Pancreas (tissue), 10 donors: Measurements from ENCODE around the gene FHIT. TPM values are rescaled to one million over a fixed set of nuclear protein-coding genes. Genes with fewer than 3 reads are reported as not detected.

Source experiments
- ATAC-seq, 4 donors: fragments of 200-7000 bp; cut with Tn5 transposase; one replicate each; pipeline versions ENCODE4 v1.8.0 to v1.9.1; 2020; ENCODE audit warnings: mild to moderate bottlenecking in 4 of 4, moderate library complexity in 4 of 4
- DNase-seq, 6 donors: peaks; one replicate each; pipeline ENCODE4 v3.0.0-alpha.2; 2020
- FAIRE-seq: peaks from 2 replicates; lab custom pipeline; 2012; peaks lifted over from hg19 to GRCh38; lab: Jason Lieb, UNC
- H3K27ac ChIP-seq, 4 donors: fragments of 200-600 bp; sonication (generic); 1 replicate in 3 of 4; 2 replicates in 1 of 4; pipeline versions ENCODE4 v1.5.0 to v1.8.0; 2020
- H3K27me3 ChIP-seq, 4 donors: fragments of 200-600 bp; one replicate each; pipeline ENCODE4 v1.8.0; 2021
- H3K36me3 ChIP-seq, 3 donors: fragments of 200-600 bp; sonication (generic) in 1 of 3; one replicate each; pipeline versions ENCODE4 v1.5.0 to v1.8.0; 2020 to 2021
- H3K4me1 ChIP-seq, 3 donors: fragments of 200-600 bp; one replicate each; pipeline ENCODE4 v1.8.0; 2021
- H3K4me3 ChIP-seq, 4 donors: fragments of 200-600 bp; sonication (generic) in 2 of 4; one replicate each; pipeline versions ENCODE4 v1.5.0 to v1.8.0; 2020 to 2021
- H3K9me3 ChIP-seq, 4 donors: fragments of 200-600 bp; one replicate each; pipeline ENCODE4 v1.8.0; 2021
- CTCF ChIP-seq, 4 donors: fragments of 200-600 bp; sonication (generic) in 3 of 4; IDR thresholded peaks; one replicate each; pipeline versions ENCODE4 v1.5.0 to v1.8.0; 2021; ENCODE audit warnings: antibody characterized with exemption in 4 of 4
- WGBS, 2 donors: extraction: QIAGEN DNeasy Blood & Tissue Kit; methylation state at CpG; one replicate each; pipeline ENCODE4 v1.1.7; 2013; 5-methylcytosine and 5-hydroxymethylcytosine counted together
- intact Hi-C, 3 donors: fragments of 100-400 bp; cut with DNase I; formaldehyde crosslinking; loops; one replicate each; pipeline versions ENCODE4 v1.11.1 to v1.14.2; 2022
- polyA plus RNA-seq, 2 donors: library from polyadenylated mRNA; stranded (reverse); fragments of 200-250 nt; gene quantifications; one replicate each; pipeline ENCODE4 v1.2.3, GENCODE V29; 2013
- total RNA-seq, 6 donors: library from RNA; stranded (reverse); fragmentation: NEBNext Ultra II Directional in 4 of 6; extraction: Animal tissue kit (Norgen Biotek cat#: 25700) in 4 of 6; gene quantifications; one replicate each; pipeline versions ENCODE4 v1.2.1 to v1.2.4, GENCODE V29; 2021 to 2023
- donor health status: healthy with polysubstance abuse.
- donor health status: DM: no; HTN: no; CAD: no; lungs with moderate emphysema.
- donor health status: DM: no; HTN: no; CAD: no.
- donor health status: control.
- donor health status: control.
- donor health status: Bipolar disorder and iron deficiency.
- donor health status: DM: yes; HTN: yes; CAD: no.
- donor health status: DM: no; HTN: no; CAD: no.
- donor health status: DM: no; HTN: no; CAD: no.
- donor health status: DM: yes; HTN: yes; CAD: no.

Gene FHIT
- total and polyA plus RNA-seq, 8 donors = 4.8 to 15.7 (median 8.0) TPM

GRCh38 chr3:60633644-60634043 lies 617.6 kb downstream of the FHIT start:
- FAIRE-seq = no peak
- no peak for DNase-seq
- no peak for ATAC-seq
- TF ChIP-seq CTCF (IDR thresholded peaks at IDR 0.05) = no peak
- no peaks in the 10 kb centered on the region for H3K9me3 ChIP-seq
- no peaks in the 10 kb centered on the region for H3K4me1 ChIP-seq
- no peaks in the 10 kb centered on the region for H3K27me3 ChIP-seq
- no peaks in the 10 kb centered on the region for H3K36me3 ChIP-seq
- H3K27ac ChIP-seq = no peak overlapping the region
- WGBS, 2 donors = 93 to 94% methylated on average over 9 of the region's 9 CpGs
- H3K4me3 ChIP-seq = no peak overlapping the region
- intact Hi-C loops = no loop called here

GRCh38 chr3:60631509-60631908 lies 619.7 kb downstream of the FHIT start:
- intact Hi-C loops = no loop called here
- H3K36me3 ChIP-seq = no peaks in the 10 kb centered on the region
- ATAC-seq (no peak), FAIRE-seq (no peak), DNase-seq (no peak)
- H3K27ac ChIP-seq = no peak overlapping the region
- H3K27me3 ChIP-seq = no peaks in the 10 kb centered on the region
- WGBS, 2 donors = 93 to 94% methylated on average over 8 of the region's 8 CpGs
- H3K4me3 ChIP-seq = no peak overlapping the region
- H3K4me1 ChIP-seq = no peaks in the 10 kb centered on the region
- TF ChIP-seq CTCF (IDR thresholded peaks at IDR 0.05) = no peak
- H3K9me3 ChIP-seq = no peaks in the 10 kb centered on the region

- ATAC-seq (no peak), DNase-seq (no peak), FAIRE-seq (no peak)
- no peaks in the 10 kb centered on the region for H3K27me3 ChIP-seq
- intact Hi-C loops = no loop called here
- H3K4me1 ChIP-seq = no peaks in the 10 kb centered on the region
- TF ChIP-seq CTCF (IDR thresholded peaks at IDR 0.05) = no peak
- 96% methylated on average over 1 of the region's 1 CpG for WGBS, 2 donors
- H3K27ac ChIP-seq = no peak overlapping the region
- no peaks in the 10 kb centered on the region for H3K36me3 ChIP-seq
- no peaks in the 10 kb centered on the region for H3K9me3 ChIP-seq
- H3K4me3 ChIP-seq = no peak overlapping the region
These were observed 620.3 kb downstream of the FHIT start for GRCh38 chr3:60630953-60631352.

GRCh38 chr3:60629816-60630215 lies 621.4 kb downstream of the FHIT start:
- H3K36me3 ChIP-seq = no peaks in the 10 kb centered on the region
- intact Hi-C loops = no loop called here
- DNase-seq (no peak), FAIRE-seq (no peak), ATAC-seq (no peak)
- 70 to 73% methylated on average over 2 of the region's 2 CpGs for WGBS, 2 donors
- H3K27ac ChIP-seq = no peak overlapping the region
- no peak overlapping the region for H3K4me3 ChIP-seq
- no peaks in the 10 kb centered on the region for H3K27me3 ChIP-seq
- H3K9me3 ChIP-seq = no peaks in the 10 kb centered on the region
- no peaks in the 10 kb centered on the region for H3K4me1 ChIP-seq
- no peak for TF ChIP-seq CTCF (IDR thresholded peaks at IDR 0.05)

GRCh38 chr3:60622349-60622748 lies 628.9 kb downstream of the FHIT start:
- no peak for FAIRE-seq
- WGBS, 2 donors = 0 to 69% methylated on average over 1 of the region's 1 CpG
- Histone ChIP-seq H3K36me3 (no peaks in the 10 kb centered on the region), H3K27me3 (no peaks in the 10 kb centered on the region), H3K9me3 (no peaks in the 10 kb centered on the region), H3K4me1 (no peaks in the 10 kb centered on the region), H3K27ac (no peak overlapping the region), H3K4me3 (no peak overlapping the region)
- no peak for TF ChIP-seq CTCF (IDR thresholded peaks at IDR 0.05)
- no peak for DNase-seq
- ATAC-seq = no peak
- intact Hi-C loops = no loop called here
